NCI-H187 treated with DMSO at 0.1 percent for 48 hours (cell line): Measurements from ENCODE around the gene GRAMD4.

Source experiments
- DNase-seq: peaks from one replicate; lab custom pipeline; 2025; lab: John Stamatoyannopoulos, UW

Gene GRAMD4

DNA sequence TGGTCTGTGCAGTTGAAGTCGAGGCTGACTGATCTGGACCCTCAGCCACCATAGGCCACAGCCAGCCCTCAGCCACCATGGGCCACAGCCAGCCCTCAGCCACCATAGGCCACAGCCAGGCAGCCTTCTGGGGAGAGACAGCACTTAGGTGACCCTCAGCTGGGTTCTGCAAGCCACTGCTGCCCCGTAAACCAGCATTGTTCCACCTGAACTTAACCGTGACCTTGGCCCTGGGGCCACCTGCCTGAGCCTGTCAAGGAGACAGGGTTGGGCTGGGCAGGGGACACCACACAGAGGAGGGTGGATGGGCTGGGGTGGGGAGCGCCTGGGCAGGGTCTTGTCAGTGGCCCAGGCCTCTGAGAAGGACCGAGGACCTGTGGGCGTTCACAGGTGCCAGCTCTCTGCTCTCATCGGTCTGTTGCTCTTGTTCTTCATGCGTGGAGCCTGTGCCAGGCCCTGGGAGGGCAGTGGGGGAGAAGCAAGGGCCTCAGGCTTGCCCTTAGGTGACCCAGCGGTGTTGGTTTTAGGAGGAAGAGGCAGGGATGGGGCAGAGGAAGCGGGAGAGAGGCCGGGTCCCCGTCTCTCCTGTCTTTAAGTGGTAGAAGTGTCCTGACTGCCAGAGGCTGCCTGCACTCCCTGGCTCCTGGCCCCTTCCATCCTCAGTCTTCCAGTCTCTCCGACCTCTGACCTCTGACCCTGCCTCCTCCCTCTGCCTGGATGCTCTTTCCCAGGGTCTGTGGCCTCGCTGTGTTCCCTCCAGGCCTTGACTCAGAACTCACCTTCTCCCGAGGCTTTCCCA, 36.9 kb downstream of the GRAMD4 start:
- DNase-seq, result no peak

DNA sequence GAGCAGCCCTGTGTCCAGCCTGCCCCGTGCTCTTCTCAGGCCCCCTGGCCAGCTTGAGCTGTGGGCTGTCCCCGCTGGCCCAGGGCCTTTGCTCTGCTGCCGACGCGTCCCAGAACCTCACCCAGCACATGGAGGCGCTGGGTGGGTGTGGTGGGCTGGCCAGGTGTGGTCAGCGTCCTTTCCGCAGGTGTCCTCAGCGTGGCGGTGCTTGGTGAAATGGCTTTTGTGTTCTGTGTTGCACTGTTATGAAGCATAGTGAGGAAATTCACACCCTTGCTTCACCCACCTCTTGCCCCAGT, 37.4 kb downstream of the GRAMD4 start:
- no peak for DNase-seq

DNA sequence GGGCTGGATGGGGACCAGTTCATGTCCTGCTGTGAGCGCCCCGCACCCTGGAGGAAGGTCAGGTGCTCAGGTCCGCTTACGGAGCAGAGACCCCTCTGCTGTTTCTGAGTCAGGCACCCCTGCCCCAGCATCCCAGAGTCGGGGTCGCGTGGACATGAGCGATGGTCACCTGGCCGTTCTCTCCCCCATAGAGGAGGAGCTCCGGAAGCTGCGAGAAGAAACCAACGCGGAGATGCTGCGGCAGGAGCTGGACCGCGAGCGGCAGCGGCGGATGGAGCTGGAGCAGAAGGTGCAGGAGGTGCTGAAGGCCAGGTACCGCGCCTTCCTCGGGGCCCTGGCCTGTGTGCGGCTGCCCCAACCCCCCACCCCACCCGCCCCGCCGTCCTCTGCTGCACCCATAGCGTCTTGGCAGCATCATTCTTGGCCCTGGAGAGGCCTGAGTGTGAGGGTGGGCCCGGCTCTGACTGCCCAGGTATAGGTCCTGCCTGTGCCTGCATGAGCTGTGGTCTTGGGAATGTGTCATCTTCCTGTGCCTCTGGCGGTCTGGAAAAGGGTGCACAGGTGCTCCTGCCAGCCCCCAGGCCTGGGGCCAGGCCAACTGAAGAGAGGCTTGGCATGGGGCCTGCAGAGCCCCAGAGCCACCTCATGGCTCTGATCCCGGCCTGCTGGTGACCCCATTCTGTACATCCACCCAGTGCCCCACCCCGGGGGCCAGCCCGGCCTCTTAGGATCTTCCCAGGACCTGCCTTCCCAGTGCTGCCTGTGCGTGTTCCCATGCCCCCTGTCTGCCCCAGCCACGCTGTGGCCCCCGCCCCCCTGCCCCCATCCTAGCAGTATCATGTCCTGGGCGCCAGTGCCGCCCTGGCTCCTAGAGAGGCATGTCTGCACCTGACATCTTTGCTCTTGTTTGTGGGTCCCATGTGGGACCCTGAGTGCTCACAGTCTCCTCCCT, 38.1 kb downstream of the GRAMD4 start:
- DNase-seq, result no peak

DNA sequence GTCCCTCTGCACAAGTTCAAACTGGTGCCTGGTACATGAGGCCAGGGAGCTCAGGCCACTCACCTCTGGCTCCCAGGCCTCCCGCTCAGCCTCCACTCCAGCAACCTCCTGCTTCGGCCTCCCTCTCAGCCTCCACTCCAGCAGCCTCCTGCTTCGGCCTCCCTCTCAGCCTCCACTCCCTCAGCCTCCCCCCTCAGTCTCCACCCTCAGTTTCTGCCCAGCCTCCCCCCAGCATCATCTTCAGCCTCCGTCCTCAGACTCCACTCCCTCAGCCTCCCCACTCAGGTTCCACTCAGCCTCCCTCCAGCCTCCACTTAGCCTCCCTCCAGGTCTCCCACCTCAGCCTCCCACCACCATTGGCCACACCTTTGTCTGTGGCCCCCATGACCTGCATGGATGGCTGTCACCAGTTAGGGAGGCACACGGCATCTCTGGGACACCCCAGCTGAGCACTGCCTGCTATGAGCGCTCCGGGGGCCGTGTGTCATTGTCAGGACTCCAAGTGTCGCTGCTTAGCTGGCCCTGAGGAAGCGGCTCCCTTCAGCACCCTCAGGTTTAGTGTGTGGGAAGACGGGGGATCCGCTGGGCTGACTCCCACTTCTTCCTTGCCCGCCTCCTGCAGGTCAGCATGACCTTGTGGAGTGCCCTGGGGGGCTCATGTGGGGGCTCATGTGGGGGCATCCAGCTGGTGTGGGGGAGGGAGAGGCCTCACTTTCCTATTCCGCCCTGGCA, 39.0 kb downstream of the GRAMD4 start:
- no peak for DNase-seq

DNA sequence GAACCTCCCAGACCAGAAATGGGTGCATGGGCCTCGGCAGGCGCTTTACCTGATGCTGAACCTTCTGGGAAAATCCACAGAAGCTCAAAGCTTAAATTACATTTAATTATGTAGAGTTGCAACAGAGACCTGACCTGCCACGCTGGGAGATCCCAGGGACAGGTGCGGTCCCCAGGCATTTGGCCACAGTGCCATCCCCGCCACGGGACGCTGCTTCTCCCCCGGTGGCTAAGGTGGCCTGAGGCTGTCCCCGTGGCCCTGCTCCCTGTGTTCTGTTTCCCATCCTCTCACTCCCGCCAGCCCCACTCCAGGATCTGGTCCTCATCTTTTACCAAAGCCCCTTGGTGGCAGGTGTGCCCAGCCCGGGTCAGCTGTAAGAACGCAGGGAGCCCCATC, 39.6 kb downstream of the GRAMD4 start:
- no peak for DNase-seq

DNA sequence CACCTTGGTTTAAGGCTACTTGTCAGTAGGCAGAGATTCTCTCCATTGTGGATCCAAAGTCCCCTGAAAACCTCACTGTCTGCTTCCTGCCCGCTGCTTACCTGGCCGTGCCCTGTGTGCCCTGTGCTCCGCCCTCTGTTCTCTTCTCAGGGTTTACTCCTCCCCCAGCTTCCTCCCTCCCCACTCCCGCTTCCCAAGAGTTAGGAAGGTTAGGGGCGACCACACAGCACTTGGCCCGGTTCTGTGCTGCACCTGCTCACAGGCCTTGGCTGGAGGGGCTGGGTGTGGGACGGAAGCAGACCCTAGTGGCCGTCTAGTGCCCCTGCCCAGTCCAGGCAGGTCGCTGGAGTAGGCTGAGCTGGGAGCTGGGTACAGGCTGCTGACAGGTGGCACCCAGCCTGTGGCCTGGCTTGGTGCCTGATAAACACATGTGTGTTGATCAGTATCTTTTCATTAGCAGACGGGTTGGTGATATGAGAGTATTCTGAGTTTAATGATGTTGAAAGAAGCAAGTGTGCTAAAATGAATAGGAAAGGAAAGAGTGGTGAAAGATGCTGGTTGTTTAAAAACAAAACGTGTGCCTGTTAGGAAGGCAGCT, 40.5 kb downstream of the GRAMD4 start:
- DNase-seq, result no peak

DNA sequence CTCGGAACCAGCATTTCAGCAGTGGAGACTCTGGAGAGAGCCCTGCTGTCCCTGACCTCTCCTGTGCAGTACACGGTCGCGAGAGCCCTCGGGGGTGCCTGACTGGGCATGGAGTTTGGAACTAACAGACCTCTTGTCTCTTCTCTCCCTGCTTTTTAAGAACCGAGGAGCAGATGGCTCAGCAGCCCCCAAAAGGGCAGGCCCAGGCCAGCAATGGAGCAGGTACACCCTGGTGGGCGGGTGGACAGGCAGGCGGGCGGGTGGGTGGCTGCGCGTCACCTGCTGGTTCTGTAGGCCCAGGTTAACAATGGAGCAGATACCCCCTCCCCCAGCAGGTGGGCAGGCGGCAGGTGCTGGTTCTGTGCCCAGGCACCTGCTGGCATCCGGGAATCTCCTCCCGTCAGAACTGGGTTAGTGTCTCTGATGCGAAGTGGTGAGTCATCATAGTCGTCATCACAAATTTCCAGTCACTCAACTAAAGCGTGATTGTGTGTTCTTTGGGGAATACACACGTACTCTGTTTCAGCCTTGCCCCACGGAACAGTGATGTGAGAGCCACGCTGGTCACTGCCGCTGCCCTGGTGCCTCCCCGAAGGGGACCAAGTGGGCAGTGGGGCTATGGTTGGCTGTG, 41.1 kb downstream of the GRAMD4 start:
- no peak for DNase-seq

DNA sequence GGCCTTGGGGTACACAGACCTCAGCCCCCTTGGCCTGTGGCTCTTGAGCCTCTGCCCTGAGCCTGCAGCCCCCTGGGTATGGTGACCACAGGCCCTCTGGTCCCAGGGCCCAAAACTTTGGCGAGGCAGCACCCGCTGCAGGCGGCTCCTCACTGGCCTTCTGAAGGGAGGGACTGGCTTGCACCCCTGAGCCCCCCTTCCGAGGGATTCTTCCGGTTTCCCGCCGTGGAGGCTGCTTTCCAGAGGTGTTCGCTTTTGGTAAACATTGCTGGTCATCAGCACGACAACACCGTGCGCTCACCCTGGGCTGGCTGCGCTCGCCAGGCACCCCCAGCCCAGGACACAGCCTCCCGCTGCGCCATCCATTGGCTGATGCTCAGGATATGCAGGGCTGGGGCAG, 42.0 kb downstream of the GRAMD4 start:
- no peak for DNase-seq

DNA sequence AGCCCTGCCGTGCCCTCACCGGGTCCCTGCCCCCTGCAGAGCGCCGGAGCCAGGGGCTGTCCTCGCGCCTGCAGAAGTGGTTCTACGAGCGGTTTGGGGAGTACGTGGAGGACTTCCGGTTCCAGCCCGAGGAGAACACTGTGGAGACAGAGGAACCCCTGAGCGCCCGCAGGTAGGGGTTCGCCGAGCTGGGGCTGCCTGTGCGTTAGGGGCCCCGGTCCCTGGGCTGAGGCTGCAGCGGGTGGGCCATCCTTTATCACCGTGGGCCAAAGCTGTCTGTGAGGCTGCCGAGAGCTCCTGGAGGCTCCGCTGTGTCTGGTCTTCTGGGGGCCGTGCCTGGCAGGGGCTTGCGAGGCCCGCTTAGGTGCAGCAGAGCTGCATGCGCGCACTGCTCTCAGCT, 42.8 kb downstream of the GRAMD4 start:
- DNase-seq, result no peak

DNA sequence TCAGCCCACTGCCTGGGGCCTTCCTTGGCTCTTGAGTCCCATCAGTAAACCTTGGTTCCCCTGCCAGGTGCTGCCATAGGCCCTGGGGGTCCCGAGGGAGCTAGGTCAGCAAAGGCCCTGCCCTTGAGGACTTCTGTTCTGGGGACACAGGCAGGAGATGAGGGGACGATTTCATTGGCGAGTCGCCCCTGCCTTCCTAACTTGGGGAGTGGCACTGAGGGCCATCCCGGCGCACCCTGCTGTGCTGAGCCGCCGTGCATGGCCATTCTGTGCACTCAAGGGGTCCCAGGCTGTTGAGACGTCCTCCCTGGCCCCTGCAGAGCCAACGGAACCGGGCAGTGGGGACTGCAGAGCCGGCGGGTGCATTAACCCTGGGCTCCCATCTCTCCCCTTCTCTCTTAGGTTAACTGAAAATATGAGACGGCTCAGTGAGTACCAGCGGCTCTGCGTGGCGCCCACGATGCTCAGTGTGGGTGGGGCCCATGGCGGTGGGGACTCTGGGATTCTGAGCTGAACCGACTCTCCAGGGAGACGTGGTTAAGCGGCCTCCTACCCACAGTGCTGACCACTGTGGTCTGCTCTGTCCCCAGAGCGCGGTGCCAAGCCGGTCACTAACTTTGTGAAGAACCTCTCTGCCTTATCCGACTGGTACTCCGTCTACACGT, 43.4 kb downstream of the GRAMD4 start:
- no peak for DNase-seq

DNA sequence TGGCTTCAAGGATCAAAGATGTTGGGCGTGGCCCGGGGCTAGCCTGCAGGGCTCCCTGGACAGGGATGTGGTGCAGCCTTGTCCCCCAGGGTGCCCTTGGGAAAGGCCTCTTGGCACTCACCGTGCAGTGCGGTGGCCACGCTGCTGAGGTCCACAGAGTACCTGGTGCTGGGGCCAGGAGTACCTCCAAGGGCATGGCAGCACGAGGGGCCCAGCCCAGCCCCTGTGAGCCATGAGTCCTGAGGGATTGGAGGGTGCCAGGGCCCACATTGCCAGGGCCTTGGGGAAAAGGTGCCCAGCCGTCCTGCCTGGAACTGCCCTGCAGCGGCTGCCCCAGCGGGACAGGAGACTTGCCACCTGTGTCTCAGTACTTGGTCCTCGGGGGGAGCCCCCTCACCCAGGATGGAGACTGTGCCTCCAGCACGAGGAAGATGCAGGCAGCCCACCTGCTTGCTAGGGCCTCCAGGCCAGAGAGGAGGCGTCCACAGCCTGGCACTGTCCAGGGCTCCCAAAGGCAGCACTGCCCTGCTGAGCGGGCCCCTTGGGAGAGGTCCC, 44.2 kb downstream of the GRAMD4 start:
- DNase-seq, result no peak

DNA sequence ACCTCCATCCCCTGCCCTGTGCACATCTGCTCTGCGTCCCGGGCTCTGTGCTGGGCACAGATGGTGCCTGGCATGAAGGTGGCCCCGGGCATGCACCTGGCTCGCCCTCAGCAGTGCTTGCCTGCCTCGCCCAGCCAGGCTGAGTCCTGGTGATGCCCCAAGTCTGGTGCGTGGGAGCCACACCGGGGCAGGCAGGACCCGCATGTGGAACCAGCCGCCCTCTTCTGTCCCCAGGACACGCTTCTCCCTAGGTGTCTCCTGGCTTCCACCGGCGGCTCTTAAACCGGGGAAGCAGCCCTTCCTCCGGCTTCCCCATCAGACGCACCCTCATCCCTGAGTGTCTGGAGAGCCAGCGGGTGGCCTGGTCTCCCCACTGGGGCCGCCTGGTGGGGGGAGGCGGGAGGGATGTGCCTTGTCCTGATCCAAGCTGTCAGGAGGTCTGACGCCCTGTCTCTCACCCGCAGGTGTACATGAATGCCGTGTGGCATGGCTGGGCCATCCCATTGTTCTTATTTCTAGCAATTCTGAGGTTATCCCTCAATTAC, 45.0 kb downstream of the GRAMD4 start:
- DNase-seq, result no peak

DNA sequence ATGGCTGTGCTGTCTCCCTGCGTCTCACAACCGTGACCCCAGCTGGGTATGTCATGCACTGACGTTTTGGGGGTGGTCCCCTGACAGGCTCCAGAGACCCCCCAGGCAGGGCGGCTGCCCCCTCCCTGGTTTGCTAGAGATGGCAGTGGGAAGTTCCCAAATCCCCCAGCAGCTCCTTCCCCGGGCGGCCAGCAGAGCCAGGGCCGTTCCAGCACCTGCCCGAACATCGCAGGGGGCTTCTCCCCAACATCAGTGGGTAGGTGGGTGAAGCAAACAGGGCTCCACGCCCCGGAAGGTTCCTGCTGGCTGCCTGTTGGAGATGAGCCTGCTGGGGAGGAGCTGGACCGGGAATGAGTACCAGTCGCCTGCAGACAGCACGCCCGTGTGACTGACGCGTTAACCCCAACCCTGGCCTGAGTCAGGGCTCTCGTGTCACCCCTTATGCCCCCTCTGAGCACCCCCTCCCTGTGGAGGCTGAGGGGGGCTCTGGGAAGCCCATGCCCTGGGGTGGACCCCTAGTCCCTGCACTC, 45.6 kb downstream of the GRAMD4 start:
- no peak for DNase-seq

DNA sequence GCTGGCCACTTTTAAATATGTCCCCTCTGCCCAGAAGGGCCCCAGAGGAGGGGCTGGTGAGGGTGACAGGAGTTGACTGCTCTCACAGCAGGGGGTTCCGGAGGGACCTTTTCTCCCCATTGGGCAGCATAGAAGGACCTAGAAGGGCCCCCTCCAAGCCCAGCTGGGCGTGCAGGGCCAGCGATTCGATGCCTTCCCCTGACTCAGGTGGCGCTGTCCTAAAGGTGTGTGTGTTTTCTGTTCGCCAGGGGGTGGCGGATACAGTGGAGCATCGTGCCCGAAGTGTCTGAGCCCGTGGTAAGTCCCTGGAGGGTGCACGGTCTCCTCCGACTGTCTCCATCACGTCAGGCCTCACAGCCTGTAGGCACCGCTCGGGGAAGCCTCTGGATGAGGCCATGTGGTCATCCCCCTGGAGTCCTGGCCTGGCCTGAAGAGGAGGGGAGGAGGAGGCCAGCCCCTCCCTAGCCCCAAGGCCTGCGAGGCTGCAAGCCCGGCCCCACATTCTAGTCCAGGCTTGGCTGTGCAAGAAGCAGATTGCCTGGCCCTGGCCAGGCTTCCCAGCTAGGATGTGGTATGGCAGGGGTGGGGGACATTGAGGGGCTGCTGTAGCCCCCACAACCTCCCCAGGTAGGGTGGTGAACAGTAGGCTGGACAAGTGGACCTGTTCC, 46.5 kb downstream of the GRAMD4 start:
- DNase-seq, result no peak

DNA sequence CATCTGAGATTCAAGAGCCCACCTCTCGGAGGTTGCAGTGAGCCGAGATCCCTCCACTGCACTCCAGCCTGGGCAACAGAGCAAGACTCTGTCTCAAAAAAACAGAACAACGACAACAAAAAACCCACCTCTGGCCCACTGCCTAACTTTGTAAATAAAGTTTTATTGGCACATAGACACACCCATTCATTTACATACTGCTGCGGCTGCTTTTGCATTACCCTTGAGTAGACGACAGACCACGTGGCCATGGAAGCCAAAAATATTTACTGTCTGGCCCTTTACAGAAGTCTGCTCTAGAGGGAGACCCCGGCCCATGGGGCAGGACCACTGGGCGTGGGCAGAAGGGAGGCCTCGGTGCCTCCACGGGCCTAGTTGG, 47.0 kb downstream of the GRAMD4 start:
- no peak for DNase-seq

DNA sequence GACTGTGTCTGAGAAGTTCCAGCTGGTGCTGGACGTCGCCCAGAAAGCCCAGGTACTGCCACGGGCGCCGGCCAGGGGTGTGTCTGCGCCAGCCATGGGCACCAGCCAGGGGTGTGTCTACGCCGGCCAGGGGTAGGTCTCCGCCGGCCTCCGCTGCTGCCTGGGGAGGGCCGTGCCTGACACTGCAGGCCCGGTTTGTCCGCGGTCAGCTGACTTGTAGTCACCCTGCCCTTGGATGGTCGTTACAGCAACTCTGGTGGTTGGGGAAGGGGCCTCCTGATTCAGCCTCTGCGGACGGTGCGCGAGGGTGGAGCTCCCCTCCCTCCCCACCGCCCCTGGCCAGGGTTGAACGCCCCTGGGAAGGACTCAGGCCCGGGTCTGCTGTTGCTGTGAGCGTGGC, 47.9 kb downstream of the GRAMD4 start:
- DNase-seq, result no peak

DNA sequence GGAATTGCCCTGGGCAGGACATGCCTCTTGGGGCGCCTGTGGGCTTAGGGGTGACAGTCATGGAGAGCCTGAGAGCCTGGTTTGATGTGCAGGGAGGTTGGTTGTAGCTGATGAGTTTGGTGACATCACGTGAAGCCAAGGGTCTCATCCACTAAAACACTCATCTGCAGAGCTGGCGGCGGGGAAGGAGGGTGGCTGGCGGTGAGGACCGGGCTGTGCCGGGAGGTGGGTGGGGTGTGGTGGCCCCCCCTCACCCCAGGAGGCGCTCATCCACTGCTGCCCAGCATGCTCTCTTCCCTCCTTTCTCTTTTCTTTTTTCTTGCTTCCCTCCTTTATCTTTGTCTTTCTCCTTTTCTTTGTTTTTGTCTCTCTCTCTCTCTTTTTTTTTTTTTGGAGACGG, 49.0 kb downstream of the GRAMD4 start:
- DNase-seq, result no peak

DNA sequence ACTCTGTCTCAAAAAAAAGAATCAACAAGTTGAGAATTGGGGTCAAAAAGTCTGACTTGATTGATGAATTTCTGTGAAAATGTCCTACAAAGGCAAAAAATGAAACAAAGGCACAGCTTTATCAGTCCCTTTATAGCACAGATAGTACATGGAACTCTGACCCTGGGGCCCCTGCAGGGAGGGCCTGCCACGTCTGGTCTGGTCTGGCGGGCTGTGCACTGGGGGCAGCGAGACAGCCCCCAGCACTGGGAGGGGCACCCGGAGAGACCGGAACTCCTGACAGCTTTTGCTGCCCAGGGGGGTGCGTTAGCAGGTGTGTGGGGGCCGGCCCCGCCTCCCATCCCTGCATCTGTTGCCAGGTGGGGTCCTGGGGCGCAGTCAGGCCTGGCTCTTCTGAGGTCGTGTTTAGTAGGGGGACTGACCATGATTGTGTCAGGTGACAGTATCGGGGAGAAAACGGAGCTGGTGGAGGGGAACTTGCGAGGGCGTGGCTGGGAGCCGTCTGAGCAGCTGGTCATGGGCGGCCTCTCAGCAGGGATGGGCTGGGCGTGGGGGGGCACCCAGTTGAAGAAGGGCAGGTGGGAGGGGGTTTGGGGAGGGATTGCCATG, 51.7 kb downstream of the GRAMD4 start:
- no peak for DNase-seq

DNA sequence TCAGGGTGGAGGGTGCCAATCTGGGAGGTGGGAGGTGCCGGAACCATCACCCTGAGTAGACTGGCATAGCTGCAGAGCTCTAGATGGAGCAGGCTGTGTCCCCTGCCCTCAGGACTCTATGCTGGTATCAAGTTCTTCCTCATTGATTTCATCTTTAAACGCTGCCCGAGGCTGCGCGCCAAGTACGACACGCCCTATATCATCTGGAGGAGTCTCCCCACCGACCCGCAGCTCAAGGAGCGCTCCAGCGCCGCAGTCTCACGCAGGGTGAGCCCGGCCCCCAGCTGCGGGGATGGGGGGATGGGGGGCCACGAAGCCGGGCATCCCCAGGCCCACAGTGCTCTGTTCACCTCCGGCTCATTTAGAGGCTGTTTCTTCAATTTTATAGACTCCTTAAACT, 52.5 kb downstream of the GRAMD4 start:
- no peak for DNase-seq

DNA sequence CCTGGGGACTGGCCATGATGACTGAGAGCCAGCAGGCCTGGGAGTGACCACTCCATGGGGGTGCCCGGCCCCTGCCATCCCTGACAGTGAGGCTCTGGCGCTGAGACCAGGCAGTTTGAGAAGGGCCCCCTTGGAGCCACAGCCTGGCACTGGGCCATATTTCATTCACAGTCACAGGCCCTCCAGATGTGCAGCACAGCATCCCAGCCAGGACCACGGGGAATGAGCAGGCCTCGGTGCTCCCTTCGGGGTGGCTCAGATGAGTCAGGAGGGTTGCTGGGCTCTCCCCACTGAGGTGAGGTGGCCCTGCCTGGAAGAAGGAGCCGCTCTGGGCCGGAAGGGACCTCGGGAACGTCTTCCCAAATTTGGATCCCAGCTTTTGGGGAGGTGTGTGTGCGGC, 53.0 kb downstream of the GRAMD4 start:
- DNase-seq, result no peak
